ENCODE data around the gene ATXN7L3.
"Not testable (repeated sequence)": the region's sequence is repeated elsewhere in the genome, so short reads cannot be mapped to it uniquely, and the experiment has no call there.

The ATXN7L3 gene

DNA sequence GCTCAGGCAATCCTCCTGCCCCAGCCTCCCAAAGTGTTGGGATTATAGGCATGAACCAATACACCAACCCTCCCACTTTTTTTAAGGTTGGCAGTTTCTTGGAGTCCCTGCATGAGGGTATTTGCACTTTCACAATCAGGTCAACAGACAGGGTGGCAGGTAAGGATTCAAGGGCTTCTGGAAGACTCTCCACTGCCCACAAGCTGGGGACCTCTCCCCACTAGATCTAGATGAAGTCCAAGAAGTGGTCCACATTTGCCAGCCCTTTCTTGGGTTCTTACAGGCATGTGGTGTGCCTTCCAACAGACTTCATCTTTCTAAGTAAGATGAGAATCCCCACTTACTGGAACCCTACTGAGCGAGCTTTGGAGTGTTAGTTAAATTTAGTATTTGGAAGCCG is 25.3 kb downstream of the ATXN7L3 start:
- DNase-seq (ENCODE audit: low spot score) = no peak

DNA sequence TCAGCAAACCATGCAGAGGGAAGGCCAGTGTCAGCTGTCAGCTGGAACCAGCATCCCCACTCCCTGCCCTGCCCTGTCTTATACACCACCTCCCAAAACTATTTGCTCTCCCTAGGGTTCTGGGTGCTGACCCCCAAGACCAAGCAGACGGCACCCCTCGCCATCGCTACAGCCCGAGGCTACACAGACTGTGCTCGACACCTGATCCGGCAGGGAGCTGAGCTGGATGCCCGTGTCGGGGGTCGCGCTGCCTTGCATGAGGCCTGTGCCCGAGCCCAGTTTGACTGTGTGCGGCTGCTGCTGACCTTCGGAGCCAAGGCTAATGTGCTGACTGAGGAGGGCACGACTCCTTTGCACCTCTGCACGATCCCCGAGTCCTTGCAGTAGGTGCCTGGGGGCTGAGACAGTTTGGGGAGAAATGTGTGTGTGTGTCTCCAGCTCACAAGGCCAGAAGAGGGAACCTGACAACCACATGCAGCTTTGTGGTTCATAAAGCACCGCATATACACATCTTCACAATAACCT is 27.7 kb downstream of the ATXN7L3 start:
- no peak for DNase-seq (ENCODE audit: low spot score)

- DNase-seq (ENCODE audit: low spot score) = peak; percentile 49
These were observed 29.0 kb downstream of the ATXN7L3 start, which contains the start of gene ASB16 for GRCh38 chr17:44170499-44171201. ASB16 (plus strand) TSS chr17:44170704; CDS start chr17:44170790, 86 bp downstream.

DNA sequence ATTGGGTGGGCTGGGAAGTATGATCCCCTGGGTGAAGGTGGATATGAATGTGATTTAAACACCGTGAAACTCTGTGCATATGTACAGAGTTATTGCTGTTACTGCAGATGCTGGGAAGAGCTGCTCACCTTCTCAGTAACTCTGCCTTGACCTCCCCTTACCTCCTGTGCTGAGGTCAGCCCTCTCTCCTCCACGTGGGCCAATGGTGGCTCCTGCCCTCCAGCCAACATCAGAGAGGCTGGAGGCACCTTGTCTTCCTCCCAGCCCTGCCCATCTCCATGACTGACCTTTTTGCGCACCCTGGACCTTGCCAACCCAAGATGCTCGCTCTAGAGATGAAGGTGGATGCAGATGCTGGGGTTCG is 29.6 kb downstream of the ATXN7L3 start:
- no peak for DNase-seq (ENCODE audit: low spot score)

- DNase-seq (ENCODE audit: low spot score) = no peak
These were observed 32.4 kb downstream of the ATXN7L3 start for GRCh38 chr17:44167181-44167861.

- no peak for DNase-seq (ENCODE audit: low spot score)
These were observed 35.2 kb downstream of the ATXN7L3 start for GRCh38 chr17:44164476-44164875.

GRCh38 chr17:44159519-44160210 is 40.0 kb downstream of the ATXN7L3 start:
- DNase-seq (ENCODE audit: low spot score) = no peak

GRCh38 chr17:44155488-44155887 is 44.2 kb downstream of the ATXN7L3 start:
- DNase-seq (ENCODE audit: low spot score) = no peak

- no peak for DNase-seq (ENCODE audit: low spot score)
These were observed 46.8 kb downstream of the ATXN7L3 start for GRCh38 chr17:44152875-44153274.

- DNase-seq (ENCODE audit: low spot score) = no peak
These were observed 49.8 kb downstream of the ATXN7L3 start for GRCh38 chr17:44149750-44150329.

GRCh38 chr17:44149066-44149465 is 50.6 kb downstream of the ATXN7L3 start:
- not testable (repeated sequence) for DNase-seq (ENCODE audit: low spot score)

DNA sequence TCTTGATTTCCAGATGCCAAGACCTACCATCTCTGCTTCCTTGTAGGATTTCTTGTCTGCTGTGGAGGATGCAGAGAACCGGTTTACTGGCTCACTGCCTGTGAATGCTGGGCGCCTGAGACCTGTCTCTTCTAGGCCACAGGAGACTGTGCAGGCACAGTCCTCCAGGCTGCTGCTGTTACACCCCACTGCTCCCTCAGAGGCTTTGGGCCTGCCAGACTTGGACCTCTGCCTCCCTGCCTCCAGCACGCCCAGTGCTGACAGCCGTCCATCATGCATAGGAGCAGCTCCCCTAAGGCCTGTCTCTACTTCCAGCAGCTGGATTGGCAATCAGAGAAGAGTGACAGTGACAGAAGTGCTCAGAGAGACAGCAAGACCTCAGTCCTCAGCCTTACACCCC is 51.9 kb downstream of the ATXN7L3 start:
- no peak for DNase-seq (ENCODE audit: low spot score)

DNA sequence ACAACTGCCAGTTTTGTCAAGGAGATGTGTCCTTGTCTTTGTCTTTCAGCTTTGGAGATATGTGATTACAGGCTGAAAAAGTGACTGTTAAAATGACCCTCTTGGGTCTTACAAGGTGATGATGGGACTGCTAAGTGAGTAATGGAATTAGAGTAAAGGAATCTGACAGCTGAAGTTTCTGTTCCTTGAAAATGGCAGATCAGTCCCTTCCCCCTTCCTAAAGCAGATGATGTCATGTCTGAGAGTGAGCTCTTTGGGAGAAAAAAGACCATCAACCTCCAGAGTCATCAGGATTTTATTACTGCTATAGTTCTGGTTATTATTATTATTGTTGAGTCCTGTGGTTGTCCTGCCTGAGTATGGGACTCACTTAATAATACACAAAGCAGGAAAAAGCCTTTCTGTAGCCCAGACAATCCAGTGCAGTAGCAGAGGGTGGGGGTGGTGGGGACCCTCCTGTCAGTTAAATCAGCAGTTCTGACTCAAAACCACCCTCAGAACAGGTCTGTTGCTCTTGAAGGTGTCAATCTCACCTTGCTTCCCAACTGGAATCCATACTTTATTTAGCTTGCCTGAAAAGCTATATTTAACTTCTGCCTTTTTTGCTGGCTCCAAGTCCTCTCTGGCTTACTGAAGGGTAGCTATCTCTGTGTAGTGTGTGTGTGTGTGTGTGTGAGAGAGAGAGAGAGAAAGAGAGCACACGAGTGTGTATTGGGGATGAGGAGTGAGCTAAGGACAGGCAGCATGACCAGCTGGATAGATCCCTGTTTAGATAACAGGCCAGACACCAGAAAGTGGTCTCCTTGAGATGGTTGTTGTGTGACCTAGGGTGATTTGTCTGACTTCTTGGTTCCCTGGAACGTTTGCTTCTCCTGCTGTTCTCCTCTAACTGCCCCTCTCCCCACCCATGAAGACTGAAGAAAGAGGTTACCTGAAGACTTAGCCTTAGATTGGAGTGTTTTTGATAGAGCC is 53.0 kb downstream of the ATXN7L3 start:
- DNase-seq (ENCODE audit: low spot score) = no peak

DNA sequence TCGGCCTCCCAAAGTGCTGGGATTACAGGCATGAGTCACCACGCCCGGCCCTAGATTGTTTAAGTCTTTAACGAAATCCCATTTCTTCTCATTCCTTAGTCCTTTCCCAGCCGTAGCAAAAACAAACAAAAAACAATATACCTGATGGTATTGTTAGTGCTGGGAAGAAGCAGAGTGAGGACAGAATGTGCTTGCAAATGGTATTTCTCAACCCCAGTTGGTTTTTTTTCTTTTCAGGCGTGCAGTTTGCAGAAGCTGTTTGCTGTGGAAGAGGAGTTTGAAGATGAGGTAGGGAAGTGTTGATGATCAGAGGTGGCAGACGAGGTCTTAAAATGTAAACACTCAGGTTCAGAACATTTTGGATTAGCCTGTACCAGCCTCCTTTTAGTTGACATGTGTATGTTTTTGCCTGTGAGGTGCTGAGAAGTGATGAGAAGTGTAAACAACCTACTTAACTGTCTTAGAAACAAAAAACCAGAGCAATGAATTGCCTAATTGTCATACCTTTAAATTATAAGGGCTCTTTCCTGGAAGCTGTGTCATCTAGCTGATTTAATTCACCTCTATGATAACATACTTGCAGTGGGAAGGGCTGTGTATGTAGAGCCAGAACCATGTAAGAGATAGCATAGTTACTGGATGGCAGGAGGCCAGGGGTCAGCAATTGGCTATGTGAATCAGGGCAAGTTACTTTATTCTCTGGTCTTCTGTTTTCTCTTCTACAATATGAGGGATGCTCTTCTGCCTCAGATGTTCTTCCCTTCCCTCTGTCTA is 54.5 kb downstream of the ATXN7L3 start:
- DNase-seq (ENCODE audit: low spot score) = no peak

DNA sequence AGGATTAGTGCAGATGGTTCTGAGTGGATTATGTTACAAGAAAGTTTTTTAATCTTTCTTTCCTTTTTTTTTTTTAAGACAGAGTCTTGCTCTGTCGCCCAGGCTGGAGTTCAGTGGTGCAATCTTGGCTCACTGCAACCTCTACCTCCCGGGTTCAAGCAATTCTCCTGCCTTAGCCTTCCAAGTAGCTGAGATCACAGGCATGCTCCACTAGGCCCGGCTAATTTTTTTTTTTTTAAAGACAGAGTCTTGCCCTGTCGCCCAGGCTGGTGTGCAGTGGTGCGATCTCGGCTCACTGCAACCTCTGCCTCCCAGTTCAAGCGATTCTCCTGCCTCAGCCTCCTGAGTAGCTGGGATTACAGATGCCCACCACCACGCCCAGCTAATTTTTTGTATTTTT is 55.8 kb downstream of the ATXN7L3 start:
- not testable (repeated sequence) for DNase-seq (ENCODE audit: low spot score)

Measured in AG08395 (cell line).